Medulla oblongata (tissue), 1 donor: ENCODE data around the gene CLDN9.

Source experiments
- DNase-seq: peaks from one replicate; pipeline ENCODE4 v3.0.0-alpha.2; 2015; ENCODE audit errors: extremely low spot score

Gene CLDN9

DNA sequence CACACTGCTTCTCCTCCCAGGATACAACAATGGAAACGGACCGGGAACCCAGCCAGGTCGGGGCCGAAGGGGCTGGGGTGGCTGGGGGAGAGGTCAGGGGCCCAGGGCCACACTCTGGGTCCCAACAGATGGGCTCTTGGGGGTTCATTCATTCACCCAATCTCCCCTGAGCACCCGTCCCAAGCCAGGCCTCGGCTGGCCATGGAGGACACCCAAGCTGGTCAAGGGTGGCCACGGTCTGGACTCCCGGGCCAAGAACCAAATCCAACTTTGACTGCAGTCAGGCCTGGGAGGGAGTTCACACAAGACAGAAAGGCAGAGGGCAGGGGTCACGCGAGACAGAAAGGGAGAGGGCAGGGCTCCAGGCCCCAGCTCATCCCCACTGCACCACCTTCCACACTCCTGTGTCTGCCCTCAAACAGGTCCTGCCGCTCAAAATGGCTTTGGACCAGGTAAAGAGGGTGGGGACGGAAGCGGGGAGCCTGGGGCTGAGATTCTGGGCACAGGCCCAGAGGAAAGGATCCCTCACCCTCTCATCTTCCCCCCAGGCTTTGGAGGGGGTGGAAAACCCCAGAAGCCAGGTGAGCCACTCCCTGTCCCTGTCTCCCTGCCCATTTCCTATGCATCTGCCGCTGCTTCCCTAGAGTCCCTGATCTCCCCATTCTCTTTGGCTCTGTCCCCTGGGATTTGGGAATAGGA lies 20.2 kb upstream of the CLDN9 start:
- DNase-seq = no peak

DNA sequence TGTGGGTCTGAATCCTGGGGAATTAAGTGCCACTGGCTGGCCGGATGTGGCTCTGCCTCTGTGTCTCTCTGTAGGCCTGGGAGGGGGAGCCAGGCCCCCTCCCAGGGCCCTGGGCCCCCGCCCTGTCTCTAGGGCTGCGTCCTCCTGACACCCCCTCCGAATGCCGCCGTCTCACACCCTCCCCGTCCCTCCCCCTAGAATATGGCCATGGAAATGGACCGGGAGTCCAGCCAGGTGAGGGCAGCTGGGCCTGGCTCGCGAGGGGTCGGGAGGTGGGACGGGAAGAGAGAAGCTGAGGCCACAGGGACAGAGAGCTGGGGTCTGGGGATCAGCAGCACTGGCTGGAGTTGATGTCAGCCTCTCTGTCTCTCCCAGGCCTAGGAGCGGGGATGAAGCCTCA lies 16.4 kb upstream of the CLDN9 start:
- no peak for DNase-seq

DNA sequence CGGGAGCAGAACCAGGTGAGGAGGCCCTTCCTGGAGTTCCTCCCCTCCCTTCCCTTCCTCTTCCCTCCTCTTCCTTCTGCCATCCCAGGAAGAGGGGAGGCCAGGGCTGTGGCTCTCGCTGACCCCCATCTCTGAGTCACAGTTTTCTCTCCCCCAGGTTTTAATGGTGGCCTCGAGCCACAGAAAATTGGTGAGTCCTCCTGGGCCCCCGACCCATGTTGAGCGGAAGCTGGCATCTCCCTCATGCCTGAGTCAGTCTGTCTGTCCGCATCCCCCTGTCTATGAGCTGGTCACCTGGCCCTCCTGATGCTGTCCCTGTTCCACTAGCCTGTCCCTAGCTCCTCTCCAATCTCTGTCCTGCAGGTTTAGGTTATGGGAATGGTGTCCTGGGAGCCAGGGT lies 12.8 kb upstream of the CLDN9 start:
- DNase-seq = no peak

DNA sequence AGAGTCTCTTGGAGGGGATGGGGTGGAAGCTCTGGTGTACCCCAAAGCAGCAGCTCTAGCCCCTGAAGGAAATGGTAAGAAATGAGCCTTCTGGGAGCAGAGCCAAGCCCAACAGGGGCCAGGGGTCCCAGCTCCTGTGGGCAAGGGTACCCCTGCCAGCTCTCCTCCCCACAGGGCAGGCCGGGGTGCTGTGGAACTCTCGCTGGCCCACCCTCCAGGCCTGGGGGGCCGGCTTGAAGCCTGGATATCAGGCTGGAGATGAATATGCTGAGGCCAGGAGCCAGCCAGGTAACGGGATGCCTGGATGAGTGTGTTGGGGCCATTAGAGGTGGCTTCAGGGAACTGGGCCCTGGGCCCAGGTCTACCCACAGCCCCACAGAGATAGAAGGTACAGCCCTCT lies 12.2 kb upstream of the CLDN9 start:
- no peak for DNase-seq

DNA sequence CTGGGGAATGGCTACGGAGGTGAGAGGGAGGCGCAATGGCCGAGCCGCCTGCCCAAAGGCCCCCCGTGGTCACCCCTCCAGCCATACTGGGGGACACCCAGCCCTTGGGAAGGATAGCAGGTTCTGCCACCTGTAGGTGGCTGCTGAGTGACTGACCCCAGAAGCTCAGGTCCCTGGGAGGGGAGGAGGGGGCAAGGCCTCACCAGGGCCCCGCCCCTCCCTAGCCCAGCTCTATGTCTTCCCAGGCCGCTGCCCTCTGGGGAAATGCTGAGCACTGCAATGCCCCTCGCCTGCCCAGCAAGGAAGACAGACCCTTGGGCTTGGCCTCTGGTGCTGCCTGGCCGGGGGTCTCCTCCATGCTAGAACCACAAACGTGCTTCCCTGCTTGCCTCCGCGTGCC lies 11.4 kb upstream of the CLDN9 start:
- no peak for DNase-seq

DNA sequence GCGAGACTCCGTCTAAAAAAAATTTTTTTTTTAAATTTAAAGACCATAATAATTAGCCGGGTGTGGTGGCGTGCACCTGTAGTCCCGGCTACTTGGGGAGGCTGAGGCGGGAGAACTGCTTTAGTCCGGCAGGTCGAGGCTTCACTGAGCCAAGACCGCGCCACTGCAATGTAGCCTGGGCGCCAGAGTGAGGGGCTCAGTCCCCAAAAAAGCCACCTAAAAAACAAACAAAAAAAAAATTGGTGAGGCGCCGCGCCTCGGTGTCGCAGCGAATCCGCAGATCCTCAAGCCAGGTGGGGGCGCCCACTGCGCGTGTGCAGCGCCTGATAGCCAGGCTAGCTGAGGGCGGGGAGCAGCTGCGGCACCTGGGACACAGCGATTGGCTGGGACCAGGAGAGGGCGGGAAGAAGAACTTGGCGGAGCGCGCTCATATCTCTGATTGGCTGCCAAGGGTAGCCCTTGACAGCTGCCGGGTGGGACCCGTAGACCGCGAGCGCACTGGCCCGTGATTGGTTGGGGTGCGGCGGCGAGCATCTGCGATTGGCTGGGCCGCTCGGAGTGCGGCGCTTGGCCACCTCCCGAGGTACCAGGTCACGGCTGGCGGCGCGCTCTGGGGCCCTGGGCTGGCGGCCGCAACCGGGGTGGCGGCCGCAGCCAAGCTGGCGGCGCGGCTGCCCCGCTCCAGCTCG lies 9.0 kb upstream of the CLDN9 start:
- peak; percentile 99 for DNase-seq

DNA sequence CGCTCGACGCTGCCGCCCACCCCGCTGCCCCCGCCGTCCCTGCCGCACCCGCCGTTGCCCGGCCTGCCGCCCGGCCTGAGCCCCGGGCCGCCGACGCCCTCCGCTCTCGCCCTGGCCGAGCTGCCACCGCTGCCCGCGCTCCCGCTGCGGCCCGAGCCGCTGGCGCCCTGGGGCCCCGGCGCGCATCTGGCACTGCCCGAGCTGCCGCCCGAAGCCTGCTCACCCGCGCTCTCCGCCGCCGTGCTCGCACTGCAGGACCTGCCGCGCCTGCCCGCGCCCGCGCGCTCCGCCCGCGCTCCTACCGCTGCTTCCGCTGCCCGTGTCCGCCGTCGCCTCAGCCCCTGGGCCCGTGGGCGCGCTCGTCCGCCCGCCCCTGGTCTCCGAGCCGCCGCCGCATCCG lies 8.4 kb upstream of the CLDN9 start:
- no peak for DNase-seq

DNA sequence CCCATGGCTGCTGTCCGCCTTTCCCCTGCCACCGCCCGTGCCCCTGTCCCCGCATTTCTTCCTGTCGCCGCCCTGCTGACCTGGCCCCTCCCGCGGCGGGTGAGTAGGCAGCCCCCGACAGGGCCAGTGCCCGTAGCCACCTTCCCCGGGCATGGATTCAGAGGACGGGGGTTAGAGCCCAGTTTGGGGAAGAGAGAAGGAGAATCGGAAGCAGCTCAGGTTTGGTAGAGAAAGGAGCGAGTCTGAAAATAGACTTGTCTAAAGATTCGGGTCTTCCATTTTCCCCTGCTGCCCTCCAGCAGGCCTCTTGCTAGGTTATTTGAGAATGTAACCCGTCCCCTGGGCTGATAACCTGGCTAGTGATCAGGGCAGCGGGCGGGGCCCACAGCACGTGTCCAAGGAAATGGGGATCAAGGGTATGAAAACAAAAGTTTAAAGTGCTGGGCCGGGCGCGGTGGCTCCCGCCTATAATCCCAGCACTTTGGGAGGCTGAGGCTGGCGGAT lies 7.9 kb upstream of the CLDN9 start:
- DNase-seq = no peak

DNA sequence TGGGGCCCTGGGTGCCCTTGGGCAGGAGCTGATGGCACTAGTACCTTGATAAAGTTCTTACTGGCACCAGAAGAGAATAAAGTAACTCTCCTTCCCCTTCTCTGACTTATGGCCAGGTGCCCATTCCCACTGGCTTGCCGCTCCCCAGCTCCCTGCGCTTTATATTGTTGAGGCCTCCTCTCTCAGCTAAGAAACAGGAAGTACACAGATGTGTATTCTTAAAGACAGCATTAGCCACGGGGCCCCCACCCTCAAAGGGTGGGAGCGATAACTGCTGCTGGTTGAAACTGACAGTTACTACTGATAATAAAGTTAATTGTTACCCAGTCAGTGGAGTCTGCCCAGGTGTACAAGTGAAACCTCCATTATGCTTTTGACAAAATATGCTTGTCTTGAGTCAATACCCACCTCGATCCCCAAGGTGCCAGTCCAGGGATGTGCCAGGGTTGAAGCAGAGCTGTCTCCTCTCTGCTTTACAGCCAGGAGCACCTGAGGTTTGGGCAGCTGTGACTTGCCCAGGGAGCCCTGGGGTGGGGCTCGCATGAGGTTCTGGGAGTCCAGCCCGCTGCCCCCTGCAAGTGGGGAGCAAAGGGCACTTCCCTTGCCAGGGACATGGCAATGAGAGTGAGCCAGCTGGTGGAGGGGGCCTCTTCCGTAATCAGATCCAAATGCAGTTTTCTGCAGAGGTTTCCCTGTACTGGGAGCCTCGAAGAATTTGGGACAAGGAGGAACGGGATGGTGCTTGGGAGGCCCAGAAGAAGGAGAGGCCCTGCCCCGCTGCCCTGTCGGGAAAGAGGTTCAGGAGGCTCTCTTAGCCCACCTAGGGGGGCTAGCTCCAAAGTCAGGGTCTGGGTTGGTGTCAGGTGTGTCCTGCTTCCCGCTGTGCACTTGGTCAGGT lies 5.4 kb upstream of the CLDN9 start:
- no peak for DNase-seq

DNA sequence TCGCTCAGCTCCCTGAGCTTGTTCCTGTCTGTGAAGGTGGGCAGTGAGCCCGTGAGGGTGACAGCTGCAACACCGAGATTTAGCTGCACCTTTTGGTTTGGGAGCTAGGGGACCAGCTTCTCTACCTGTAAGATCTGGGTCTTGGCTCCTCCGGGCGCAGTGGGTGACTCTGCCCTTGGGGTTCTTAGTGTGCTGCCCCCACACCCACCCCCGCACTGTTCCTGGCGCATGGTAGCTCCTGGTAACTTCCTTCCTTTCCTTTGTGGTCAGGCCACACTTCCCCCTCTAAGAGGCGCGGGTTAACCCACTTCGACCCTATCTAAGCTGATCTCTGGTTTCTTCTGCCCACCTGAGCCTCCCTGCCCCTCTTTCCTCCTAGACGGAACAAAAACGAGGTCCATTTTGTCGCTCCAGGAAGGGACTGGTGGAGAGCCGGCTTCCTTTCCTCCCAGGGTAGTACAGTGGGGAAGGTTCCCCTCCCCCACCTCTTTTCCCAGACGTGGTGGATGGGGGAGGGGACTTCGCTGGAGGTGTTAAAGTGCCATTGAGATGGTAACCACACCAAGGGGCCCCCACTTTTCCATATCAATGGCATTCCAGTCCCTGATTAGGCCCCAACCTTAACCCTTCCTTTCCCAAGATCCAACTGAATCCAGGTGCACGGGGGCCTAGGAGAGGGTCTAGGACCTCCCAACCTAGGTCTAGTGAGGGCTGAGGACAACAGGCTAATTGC lies 4.6 kb upstream of the CLDN9 start:
- peak; percentile 45 for DNase-seq

DNA sequence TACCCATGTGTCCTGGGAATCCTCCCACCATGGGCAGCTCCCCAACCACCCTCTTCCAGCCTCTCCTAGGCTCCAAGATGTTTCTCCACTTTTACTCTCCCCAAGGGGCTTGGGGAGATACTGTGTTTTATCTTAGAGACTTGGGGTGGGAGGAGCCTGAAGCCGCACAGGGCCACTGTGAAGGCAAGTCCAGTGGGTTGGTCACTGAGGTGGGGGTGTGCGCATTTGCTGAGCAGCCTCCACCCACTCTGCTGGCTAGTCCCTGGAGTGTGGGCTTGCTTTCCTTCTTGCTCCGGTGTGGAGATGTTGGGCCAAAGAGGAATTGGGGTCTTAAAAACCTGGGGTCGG lies 4.1 kb upstream of the CLDN9 start:
- no peak for DNase-seq

DNA sequence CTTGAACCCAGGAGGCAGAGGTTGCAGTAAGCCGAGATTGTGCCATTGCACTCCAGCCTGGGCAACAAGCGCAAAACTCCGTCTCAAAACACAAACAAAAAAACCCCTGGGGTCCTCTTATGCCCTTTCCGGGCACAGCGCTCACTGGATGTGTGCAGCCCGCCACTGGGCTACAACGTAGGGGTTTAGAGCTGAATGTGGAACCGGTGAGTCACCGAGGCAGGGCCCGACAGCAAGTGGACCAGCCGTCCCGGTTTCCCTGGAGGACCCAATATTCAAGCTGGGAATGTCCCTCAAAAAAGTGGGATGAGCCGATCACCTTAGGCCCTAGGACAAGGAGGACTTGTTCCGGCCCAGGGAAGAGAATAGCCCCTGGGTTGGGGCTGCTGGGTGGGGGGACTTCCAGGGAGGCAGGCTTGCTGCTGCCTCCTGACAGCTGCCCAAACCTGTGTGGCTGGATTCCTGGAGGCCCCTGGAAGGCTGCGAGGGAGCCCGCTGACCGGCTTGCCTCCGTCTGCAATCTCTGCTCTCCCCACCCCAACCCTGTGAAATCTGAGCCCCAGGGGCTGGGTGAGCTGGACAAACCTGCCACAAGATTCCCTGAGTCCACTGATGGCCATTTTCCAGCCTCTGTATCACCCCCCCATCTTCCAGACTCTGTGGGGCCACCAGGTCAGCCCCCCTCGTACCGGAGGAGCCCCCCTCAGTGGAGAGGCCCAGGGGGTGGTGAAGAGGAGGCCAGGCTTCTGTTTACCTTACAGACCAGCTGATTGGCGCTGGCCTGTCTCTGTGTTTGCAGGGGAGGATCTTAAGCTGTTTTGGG lies 2.9 kb upstream of the CLDN9 start:
- DNase-seq = no peak

DNA sequence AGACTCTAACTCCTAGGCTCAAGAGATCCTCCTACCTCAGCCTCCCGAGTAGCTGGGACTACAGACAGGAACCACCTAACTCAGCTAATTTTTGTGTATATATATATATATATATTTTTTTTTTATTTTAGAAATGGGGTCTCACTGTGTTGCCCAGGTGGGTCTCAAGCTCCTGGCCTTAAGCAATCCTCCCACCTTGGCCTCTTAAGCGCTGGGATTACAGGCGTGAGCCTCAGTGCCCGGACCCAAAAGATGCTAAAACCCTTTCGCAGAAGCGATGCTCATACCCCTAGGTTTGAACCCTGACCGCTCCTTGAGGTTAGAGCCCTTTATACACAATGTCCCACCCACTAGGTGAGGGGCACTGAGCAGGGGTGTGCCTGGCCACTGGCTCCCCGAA lies 2.2 kb upstream of the CLDN9 start:
- DNase-seq = no peak

DNA sequence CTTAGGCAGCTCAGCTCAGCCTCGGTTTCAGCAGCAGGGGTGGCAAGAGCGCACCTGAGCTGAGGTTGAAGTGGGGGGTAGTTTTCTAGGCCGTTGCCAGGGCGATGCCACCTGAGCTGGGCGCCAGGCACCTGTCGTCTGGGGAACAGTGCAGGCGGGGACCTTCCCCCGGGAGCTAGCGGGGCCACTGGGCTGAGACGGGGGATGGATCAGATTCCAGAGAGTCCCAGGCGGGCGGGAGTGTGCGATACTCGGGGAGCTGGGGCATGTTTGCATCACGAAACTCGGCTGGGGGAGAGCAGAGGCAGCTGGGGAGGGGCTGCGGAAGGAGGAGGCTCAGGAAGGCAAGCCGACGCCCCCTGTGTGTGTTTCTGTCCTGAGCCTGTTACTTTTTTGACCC lies 477 bp upstream of the CLDN9 start:
- DNase-seq = no peak

DNA sequence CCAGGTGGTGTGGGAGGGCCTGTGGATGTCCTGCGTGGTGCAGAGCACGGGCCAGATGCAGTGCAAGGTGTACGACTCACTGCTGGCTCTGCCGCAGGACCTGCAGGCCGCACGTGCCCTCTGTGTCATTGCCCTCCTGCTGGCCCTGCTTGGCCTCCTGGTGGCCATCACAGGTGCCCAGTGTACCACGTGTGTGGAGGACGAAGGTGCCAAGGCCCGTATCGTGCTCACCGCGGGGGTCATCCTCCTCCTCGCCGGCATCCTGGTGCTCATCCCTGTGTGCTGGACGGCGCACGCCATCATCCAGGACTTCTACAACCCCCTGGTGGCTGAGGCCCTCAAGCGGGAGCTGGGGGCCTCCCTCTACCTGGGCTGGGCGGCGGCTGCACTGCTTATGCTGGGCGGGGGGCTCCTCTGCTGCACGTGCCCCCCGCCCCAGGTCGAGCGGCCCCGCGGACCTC lies 798 bp downstream of the CLDN9 start:
- no peak for DNase-seq

DNA sequence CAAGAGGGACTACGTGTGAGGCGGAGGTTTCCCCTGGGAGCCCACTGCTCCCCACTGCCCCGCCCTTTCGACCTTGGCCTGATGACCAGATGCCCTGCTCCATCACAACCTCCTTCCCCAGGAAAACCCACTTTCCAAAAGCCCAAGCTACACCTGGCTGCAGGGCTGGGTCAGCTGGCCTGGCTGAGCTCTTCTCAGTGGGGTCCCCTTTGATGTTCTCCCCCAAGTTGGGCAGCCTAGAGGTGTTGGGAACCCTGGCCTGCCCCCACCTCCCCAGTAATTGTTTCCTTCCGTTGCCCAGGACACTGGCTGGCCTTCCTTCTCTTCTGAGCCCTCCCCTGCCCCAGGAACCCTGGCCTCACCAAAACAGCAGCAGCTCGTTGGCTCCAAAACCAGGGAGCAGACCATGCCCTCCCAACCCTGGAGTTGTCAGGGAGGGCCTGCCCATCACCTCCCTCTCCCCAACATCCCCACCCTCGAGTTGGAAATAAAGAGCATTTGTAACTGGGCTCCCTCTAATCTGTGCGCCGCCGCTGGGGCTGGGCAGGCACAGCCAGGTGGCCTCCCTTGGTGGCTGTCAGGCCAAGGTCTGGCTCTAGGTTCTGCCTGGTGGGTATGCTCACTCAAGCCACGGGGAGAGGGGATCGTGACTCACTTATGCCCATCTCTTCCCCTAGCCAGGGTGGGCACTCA lies 1.4 kb downstream of the CLDN9 start:
- DNase-seq = no peak

DNA sequence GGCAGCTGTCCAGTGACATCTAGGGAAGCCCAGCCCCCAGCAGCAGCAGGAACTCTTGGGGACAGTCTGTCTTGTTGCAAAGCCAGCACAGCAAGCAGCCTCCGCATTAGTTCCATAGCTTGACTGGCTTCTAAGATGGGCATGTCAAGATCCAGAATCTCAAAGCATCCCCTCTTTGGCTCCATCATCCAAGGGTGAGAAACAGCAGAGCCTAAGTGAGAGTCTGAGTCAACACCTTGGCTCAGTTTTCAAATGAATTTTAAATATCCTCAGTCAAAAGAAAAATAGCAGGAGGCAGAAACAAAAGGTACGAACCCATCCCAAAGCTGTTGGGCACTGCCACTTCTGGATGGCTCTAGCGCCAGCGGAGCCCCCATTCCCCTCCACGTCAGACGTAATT lies 2.2 kb downstream of the CLDN9 start:
- no peak for DNase-seq

DNA sequence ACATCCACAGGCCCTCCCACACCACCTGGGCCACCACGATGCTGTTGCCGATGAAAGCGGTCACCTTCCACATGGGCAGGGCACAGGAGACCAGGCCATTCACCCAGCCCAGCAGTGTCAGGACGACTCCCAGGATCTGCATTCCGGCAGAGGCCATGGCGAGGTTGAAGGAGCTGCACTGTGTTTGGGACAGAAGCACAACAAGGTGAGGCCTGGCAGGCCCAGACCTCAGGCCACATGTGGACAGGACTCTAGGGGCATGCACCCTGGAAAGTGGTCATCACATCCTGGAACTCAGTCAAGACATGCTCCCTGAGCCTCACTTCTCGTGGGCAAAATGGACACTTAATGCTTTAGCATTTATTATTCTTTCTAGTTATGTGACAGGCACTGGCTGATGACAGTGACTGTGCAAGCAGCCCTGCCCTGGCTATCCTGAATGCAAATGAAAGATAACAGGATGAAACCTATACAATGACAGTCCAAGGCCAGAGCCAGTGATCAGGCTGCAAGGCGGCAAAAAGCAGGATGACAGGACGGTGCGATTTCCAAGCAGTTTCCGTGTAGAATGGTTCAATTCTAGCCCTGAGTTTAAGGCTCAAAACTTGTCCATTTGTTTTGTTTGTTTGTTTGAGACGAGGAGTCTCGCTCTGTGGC lies 3.3 kb downstream of the CLDN9 start:
- DNase-seq = no peak

DNA sequence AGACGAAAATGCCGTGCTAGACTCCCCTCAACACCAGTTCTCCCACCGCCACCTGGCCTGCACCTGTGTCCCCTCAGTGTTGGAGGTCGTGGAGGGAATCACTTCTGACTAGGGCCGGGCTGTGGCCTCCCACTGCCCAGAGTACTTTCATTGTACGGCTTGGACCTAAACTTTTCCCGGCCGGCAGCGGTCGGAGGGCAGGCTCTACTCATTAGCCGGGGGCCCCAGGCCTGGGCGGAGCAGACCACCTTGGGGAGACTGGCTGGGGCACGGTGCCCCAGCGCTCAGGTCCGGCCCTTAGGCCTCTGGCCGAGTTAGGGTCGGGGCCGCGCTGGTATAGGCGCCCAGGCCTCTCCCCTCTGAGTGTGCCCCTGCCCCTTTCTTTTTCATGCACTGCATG lies 4.6 kb downstream of the CLDN9 start:
- DNase-seq = no peak
